NCI-H146 treated with DMSO at 0.1 percent for 48 hours (cell line): ENCODE data around the gene PCDHB11.
A peak's percentile ranks its signal among the peaks of the same experiment; 100 is the strongest.
"Not testable (repeated sequence)": the region's sequence is repeated elsewhere in the genome, so short reads cannot be mapped to it uniquely, and the experiment has no call there.

ENCODE experiments used
- DNase-seq: peaks from one replicate; lab custom pipeline; 2025; ENCODE audit not compliant: unreplicated experiment; lab: John Stamatoyannopoulos, UW

PCDHB11 gene

DNA sequence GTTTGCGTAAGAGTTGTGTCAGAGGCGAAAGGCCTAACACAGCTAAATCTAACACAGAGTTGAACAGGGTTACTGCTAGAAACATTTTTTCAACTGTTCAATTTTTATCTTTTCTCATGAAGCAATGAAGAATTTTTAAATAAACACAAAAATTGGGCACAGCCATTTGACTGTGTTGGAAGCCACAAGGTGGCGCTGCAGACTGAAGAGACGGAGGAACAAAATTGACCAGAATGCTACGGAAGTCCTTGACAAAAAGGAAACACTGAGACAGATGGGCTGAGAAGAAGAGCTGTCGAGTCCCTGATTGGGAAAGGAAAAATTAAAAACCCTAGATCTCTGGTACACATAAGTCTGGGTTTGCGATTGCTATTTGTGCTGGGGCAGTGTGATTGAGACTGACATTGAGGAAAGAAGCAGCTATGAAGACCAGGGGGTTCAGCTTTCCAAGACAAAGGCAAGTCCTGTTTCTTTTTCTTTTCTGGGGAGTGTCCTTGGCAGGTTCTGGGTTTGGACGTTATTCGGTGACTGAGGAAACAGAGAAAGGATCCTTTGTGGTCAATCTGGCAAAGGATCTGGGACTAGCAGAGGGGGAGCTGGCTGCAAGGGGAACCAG, 12.4 kb upstream of the PCDHB11 start, which contains the start of gene PCDHB9:
Gene PCDHB9 (plus strand): TSS at position 265 of the 616 bp plus-strand sequence. CDS start 158 bp downstream, at position 423.
- DNase-seq, result peak; percentile 45

DNA sequence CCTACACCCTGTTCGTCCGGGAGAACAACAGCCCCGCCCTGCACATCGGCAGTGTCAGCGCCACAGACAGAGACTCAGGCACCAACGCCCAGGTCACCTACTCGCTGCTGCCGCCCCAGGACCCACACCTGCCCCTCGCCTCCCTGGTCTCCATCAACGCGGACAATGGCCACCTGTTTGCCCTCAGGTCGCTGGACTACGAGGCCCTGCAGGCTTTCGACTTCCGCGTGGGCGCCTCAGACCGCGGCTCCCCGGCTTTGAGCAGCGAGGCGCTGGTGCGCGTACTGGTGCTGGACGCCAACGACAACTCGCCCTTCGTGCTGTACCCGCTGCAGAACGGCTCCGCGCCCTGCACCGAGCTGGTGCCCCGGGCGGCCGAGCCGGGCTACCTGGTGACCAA, 10.7 kb upstream of the PCDHB11 start:
- DNase-seq, result not testable (repeated sequence)

DNA sequence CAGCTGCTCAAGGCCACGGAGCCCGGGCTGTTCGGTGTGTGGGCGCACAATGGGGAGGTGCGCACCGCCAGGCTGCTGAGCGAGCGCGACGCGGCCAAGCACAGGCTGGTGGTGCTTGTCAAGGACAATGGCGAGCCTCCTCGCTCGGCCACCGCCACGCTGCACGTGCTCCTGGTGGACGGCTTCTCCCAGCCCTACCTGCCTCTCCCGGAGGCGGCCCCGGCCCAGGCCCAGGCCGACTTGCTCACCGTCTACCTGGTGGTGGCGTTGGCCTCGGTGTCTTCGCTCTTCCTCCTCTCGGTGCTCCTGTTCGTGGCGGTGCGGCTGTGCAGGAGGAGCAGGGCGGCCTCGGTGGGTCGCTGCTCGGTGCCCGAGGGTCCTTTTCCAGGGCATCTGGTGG, 10.3 kb upstream of the PCDHB11 start:
- not testable (repeated sequence) for DNase-seq

DNA sequence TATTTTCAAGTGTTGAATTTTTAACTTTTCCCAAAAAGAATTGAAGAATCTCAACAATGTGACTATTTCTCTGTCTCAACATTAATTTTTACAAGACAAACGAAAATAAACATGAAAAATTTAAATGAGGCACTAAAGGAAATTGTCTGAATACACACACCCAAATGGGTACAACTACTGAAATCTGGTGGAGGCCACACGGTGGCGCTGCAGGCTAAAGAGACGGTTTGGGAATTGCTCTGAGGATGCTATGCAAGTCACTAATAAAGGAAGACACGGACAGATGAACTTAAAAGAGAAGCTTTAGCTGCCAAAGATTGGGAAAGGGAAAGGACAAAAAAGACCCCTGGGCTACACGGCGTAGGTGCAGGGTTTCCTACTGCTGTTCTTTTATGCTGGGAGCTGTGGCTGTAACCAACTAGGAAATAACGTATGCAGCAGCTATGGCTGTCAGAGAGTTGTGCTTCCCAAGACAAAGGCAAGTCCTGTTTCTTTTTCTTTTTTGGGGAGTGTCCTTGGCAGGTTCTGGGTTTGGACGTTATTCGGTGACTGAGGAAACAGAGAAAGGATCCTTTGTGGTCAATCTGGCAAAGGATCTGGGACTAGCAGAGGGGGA, 7.2 kb upstream of the PCDHB11 start, which contains the start of gene PCDHB10:
Gene PCDHB10 (plus strand): TSS at position 244 of the 616 bp plus-strand sequence. CDS start 200 bp downstream, at position 444.
- DNase-seq, result peak; percentile 36

DNA sequence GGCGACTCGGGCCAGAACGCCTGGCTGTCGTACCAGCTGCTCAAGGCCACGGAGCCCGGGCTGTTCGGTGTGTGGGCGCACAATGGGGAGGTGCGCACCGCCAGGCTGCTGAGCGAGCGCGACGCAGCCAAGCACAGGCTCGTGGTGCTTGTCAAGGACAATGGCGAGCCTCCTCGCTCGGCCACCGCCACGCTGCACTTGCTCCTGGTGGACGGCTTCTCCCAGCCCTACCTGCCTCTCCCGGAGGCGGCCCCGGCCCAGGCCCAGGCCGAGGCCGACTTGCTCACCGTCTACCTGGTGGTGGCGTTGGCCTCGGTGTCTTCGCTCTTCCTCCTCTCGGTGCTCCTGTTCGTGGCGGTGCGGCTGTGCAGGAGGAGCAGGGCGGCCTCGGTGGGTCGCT, 5.1 kb upstream of the PCDHB11 start:
- DNase-seq, result not testable (repeated sequence)

DNA sequence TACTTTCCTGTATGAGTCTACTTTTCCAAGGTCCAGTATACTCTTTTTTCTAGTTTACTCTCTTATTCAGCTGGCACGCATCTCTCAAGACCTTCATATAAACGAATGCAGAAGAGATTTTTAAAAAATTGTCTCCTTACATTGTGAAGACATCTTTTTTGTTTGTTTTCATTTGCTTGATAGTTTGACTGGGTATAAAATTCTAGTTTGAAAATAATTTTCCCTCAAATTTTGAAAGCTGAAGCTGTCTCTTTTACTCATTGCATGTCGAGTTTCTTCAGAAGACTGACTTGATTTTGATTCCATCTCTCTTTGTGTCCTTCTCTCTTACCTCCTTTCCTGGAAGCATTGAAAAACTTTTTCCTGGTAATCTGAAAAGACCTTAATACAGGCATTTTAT, 3.1 kb upstream of the PCDHB11 start:
- no peak for DNase-seq

DNA sequence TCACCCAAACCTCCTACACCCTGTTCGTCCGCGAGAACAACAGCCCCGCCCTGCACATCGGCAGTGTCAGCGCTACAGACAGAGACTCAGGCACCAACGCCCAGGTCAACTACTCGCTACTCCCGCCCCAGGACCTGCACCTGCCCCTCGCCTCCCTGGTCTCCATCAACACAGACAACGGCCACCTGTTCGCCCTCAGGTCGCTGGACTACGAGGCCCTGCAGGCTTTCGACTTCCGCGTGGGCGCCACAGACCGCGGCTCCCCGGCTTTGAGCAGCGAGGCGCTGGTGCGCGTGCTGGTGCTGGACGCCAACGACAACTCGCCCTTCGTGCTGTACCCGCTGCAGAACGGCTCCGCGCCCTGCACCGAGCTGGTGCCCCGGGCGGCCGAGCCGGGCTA, 1.7 kb downstream of the PCDHB11 start:
- not testable (repeated sequence) for DNase-seq

DNA sequence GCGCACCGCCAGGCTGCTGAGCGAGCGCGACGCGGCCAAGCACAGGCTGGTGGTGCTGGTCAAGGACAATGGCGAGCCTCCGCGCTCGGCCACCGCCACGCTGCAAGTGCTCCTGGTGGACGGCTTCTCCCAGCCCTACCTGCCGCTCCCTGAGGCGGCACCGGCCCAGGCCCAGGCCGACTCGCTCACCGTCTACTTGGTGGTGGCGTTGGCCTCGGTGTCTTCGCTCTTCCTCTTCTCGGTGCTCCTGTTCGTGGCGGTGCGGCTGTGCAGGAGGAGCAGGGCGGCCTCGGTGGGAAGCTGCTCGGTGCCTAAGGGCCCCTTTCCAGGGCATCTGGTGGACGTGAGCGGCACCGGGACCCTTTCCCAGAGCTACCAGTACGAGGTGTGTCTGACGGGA, 2.2 kb downstream of the PCDHB11 start:
- not testable (repeated sequence) for DNase-seq

DNA sequence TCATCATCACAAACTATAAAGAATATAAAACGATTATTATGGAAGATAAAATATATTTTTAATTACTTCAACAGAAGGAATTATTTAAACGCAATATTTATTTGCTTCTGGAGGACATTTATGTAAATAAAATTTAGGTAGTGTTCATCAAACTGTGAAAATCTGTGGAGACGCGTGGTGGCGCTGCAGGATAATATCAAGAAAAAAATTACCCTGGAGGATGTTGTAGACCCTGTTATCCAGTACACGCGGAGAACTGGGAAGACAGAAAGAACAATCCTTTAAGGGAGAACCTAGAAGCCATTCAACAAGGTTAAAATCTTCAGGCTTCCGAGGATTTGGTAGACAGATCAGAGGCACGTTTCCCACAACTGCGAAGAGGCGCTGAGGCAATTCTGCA, 9.1 kb downstream of the PCDHB11 start, which contains the start of gene PCDHB12:
Gene PCDHB12 (plus strand): TSS at position 242 of the 400 bp plus-strand sequence. CDS start 189 bp downstream, outside the sequence.
- no peak for DNase-seq

DNA sequence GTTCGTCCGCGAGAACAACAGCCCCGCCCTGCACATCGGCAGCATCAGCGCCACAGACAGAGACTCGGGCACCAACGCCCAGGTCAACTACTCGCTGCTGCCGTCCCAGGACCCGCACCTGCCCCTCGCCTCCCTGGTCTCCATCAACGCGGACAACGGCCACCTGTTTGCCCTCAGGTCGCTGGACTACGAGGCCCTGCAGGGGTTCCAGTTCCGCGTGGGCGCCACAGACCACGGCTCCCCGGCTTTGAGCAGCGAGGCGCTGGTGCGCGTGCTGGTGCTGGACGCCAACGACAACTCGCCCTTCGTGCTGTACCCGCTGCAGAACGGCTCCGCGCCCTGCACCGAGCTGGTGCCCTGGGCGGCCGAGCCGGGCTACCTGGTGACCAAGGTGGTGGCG, 10.9 kb downstream of the PCDHB11 start:
- DNase-seq, result not testable (repeated sequence)

DNA sequence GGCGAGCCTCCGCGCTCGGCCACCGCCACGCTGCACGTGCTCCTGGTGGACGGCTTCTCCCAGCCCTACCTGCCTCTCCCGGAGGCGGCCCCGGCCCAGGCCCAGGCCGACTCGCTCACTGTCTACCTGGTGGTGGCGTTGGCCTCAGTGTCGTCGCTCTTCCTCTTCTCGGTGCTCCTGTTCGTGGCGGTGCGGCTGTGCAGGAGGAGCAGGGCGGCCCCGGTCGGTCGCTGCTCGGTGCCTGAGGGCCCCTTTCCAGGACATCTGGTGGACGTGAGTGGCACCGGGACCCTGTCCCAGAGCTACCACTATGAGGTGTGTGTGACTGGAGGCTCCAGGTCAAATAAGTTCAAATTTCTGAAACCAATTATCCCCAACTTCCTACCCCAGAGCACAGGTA, 11.4 kb downstream of the PCDHB11 start:
- not testable (repeated sequence) for DNase-seq

DNA sequence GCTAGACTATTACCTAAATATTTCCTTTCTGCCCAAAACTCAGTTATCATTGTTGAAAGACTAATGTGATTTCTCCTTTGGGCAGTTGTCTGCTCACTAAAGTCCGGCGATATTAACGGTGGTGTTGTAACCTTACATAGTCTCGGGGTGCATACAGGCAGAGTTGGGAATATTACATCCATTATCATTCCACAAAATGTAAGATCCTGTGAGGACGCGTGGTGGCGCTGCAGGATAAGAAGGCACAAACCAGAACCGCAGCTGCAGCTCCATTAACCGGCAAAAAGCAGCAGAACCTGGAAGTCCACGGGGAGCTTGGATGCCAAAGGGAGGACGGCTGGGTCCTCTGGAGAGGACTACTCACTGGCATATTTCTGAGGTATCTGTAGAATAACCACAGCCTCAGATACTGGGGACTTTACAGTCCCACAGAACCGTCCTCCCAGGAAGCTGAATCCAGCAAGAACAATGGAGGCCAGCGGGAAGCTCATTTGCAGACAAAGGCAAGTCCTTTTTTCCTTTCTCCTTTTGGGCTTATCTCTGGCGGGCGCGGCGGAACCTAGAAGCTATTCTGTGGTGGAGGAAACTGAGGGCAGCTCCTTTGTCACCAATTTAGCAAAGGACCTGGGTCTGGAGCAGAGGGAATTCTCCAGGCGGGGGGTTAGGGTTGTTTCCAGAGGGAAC, 14.4 kb downstream of the PCDHB11 start, which contains the start of gene PCDHB13:
Gene PCDHB13 (plus strand): TSS at position 264 of the 684 bp plus-strand sequence. CDS start 205 bp downstream, at position 469.
- DNase-seq, result not testable (repeated sequence)

DNA sequence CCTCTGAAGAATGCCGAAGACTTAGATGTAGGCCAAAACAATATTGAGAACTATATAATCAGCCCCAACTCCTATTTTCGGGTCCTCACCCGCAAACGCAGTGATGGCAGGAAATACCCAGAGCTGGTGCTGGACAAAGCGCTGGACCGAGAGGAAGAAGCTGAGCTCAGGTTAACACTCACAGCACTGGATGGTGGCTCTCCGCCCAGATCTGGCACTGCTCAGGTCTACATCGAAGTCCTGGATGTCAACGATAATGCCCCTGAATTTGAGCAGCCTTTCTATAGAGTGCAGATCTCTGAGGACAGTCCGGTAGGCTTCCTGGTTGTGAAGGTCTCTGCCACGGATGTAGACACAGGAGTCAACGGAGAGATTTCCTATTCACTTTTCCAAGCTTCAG, 15.2 kb downstream of the PCDHB11 start:
- not testable (repeated sequence) for DNase-seq

DNA sequence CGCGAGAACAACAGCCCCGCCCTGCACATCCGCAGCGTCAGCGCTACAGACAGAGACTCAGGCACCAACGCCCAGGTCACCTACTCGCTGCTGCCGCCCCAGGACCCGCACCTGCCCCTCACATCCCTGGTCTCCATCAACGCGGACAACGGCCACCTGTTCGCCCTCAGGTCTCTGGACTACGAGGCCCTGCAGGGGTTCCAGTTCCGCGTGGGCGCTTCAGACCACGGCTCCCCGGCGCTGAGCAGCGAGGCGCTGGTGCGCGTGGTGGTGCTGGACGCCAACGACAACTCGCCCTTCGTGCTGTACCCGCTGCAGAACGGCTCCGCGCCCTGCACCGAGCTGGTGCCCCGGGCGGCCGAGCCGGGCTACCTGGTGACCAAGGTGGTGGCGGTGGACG, 16.1 kb downstream of the PCDHB11 start:
- not testable (repeated sequence) for DNase-seq

DNA sequence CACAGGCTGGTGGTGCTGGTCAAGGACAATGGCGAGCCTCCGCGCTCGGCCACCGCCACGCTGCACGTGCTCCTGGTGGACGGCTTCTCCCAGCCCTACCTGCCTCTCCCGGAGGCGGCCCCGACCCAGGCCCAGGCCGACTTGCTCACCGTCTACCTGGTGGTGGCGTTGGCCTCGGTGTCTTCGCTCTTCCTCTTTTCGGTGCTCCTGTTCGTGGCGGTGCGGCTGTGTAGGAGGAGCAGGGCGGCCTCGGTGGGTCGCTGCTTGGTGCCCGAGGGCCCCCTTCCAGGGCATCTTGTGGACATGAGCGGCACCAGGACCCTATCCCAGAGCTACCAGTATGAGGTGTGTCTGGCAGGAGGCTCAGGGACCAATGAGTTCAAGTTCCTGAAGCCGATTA, 16.6 kb downstream of the PCDHB11 start:
- DNase-seq, result not testable (repeated sequence)

DNA sequence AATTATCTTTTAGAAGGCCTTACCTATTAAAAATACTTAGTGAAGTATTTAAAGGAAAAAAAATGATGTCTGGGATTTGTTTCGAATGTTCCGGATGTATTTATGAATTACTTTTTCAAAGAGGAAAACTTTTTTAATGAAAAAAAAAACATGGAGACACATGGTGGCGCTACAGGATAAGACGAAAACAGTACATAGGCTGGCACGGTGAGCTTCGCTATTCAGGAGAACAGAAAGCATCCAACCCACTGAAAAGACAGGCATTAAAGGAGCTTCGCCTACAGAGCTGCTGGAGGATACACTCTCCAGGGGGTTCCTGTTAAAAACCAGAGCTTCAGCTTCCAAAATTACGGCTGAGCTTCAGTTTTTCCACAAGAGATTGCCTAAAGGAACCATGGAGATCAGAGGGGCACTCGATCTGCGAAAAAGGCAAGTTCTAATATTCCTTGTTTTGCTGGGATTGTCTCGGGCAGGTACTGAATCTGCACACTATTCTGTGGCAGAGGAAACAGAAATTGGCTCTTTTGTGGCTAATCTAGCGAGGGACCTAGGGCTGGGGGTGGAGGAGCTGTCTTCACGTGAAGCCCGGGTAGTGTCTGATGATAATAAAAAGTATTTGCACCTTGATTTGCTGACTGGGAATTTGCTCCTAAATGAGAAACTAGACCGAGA, 23.8 kb downstream of the PCDHB11 start, which contains the start of gene PCDHB14:
Gene PCDHB14 (plus strand): TSS at position 232 of the 672 bp plus-strand sequence. CDS start 163 bp downstream, at position 395.
- peak; percentile 58 for DNase-seq

DNA sequence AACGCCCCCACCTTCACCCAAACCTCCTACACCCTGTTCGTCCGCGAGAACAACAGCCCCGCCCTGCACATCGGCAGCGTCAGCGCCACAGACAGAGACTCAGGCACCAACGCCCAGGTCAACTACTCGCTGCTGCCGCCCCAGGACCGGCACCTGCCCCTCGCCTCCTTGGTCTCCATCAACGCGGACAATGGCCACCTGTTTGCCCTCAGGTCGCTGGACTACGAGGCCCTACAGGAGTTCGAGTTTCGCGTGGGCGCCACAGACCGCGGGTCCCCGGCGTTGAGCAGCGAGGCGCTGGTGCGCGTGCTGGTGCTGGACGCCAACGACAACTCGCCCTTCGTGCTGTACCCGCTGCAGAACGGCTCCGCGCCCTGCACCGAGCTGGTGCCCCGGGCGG, 25.4 kb downstream of the PCDHB11 start:
- DNase-seq, result not testable (repeated sequence)

DNA sequence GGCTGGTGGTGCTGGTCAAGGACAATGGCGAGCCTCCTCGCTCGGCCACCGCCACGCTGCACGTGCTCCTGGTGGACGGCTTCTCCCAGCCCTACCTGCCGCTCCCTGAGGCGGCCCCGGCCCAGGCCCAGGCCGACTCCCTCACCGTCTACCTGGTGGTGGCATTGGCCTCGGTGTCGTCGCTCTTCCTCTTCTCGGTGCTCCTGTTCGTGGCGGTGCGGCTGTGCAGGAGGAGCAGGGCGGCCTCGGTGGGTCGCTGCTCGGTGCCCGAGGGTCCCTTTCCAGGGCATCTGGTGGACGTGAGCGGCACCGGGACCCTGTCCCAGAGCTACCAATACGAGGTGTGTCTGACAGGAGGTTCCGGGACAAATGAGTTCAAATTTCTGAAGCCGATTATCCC, 26.0 kb downstream of the PCDHB11 start:
- not testable (repeated sequence) for DNase-seq

DNA sequence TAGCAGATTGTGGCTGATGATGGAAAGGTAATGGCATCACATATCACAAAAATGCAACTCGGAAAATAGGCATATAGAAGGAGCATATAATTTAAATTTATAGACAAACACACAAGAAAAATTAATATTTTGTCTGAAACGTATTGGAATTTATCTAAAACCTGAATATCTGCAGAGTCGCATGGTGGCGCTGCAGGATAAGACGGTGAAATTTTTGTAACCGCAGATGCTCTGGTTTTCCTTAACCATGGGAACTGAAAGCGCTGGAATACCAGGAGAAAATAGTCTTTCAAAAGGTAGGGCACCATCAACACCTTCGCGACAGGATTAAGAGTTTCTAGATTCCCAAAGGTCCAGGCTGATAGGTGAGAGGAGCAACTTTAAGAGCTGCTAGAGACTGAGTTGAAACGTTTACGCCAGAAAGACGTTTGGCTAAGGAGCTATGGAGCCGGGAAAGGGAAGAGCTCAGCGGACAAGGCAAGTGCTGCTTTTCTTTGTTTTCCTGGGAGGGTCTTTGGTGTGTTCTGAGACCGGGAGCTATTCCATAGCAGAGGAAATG, 34.8 kb downstream of the PCDHB11 start:
- no peak for DNase-seq

DNA sequence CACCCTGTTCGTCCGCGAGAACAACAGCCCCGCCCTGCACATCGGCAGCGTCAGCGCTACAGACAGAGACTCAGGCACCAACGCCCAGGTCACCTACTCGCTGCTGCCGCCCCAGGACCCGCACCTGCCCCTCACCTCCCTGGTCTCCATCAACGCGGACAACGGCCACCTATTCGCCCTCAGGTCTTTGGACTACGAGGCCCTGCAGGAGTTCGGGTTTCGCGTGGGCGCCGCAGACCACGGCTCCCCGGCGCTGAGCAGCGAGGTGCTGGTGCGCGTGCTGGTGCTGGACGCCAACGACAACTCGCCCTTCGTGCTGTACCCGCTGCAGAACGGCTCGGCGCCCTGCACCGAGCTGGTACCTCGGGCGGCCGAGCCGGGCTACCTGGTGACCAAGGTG, 36.5 kb downstream of the PCDHB11 start:
- DNase-seq, result not testable (repeated sequence)
